Subcutaneous adipose tissue (tissue), 4 donors: ENCODE measurements around the gene CCDC127. TPM values are rescaled to one million over a fixed set of nuclear protein-coding genes. Genes with fewer than 3 reads are reported as not detected.

Experiments used
- CTCF ChIP-seq: fragments of 450-650 bp; IDR thresholded peaks from one replicate; pipeline ENCODE4 v1.5.1; 2016; ENCODE audit warnings: low read depth, mild to moderate bottlenecking, control low read depth, antibody characterized with exemption, moderate library complexity
- total RNA-seq, 4 donors: library from RNA; depleted of rRNA; stranded (reverse); fragments of >200 nt; gene quantifications; one replicate each; pipeline ENCODE4 v1.1.0, GENCODE V29; 2016

Gene CCDC127
- total RNA-seq, 4 donors from 2014 or later = 4.9 to 6.5 (median 5.8) TPM

- TF ChIP-seq CTCF = no peak
Observed at GRCh38 chr5:155651-156410, 62.1 kb downstream of the CCDC127 start.

- TF ChIP-seq CTCF = no peak
Observed at GRCh38 chr5:154826-155225, 63.1 kb downstream of the CCDC127 start.

- TF ChIP-seq CTCF = no peak
Observed at GRCh38 chr5:154236-154635, 63.7 kb downstream of the CCDC127 start.

- no peak for TF ChIP-seq CTCF
Observed at GRCh38 chr5:153256-153655, 64.7 kb downstream of the CCDC127 start.

DNA sequence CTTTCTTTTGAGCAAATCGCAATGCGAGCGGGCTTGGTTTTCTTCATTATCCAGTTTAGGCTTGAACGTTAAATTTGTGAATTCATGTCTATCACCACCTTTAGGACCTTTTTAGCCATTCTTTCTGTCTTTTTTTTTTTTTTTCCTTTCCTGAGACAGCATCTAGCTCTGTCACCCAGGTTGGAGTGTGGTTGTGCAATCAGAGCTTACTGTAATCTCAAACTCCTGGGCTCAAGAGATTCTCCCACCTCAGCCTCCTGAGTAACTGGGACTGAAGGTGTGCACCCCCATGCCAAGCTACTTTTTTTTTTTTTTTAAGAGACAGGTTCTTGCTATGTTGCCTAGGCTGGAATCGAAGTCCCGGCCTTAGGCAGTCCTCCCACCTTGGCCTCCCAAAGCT, 65.9 kb downstream of the CCDC127 start:
- no peak for TF ChIP-seq CTCF

- TF ChIP-seq CTCF = no peak
Observed at GRCh38 chr5:150746-151145, 67.2 kb downstream of the CCDC127 start.

GRCh38 chr5:149745-150485, 68.0 kb downstream of the CCDC127 start:
- no peak for TF ChIP-seq CTCF
